Fibroblast of lung (primary cell): ENCODE data around the gene SERAC1.

ENCODE experiments used
- EZH2 ChIP-seq: IDR thresholded peaks from 2 replicates; pipeline ENCODE4 v1.5.1; 2012; ENCODE audit warnings: low read length, control low read depth, mild to moderate bottlenecking; ENCODE audit errors: missing control alignments
- TF ChIP-seq, protein P1 (sequence below), 2 donors: IDR thresholded peaks in 1 of 2; conservative IDR thresholded peaks in 1 of 2; 1 replicate in 1 of 2; 2 replicates in 1 of 2; pipeline ENCODE4 v1.5.1; 2011 to 2012; ENCODE audit warnings: low read length in 2 of 2, control low read depth in 1 of 2, inconsistent platforms in 1 of 2, low read depth in 1 of 2, mild to moderate bottlenecking in 1 of 2

DNA sequence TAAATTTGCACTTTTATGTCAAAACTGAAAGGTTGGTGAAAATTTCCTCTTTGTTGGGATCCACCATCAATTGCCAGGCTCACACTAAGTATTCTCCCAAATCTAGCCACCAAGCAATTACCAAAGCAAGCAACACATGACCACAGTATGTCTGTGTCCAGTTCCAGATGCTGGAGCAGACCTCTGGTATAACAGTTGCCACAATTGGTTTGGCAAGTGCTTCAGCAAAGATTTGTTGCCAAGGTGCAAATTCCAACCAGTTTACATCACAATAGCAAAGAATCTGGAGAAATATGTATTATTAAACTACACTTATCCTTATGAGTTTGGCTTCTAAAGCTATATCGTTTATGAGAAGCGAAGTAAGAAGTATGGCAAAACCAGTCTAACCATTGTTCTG is 6.5 kb upstream of the SERAC1 start:
- TF ChIP-seq, protein P1, sequence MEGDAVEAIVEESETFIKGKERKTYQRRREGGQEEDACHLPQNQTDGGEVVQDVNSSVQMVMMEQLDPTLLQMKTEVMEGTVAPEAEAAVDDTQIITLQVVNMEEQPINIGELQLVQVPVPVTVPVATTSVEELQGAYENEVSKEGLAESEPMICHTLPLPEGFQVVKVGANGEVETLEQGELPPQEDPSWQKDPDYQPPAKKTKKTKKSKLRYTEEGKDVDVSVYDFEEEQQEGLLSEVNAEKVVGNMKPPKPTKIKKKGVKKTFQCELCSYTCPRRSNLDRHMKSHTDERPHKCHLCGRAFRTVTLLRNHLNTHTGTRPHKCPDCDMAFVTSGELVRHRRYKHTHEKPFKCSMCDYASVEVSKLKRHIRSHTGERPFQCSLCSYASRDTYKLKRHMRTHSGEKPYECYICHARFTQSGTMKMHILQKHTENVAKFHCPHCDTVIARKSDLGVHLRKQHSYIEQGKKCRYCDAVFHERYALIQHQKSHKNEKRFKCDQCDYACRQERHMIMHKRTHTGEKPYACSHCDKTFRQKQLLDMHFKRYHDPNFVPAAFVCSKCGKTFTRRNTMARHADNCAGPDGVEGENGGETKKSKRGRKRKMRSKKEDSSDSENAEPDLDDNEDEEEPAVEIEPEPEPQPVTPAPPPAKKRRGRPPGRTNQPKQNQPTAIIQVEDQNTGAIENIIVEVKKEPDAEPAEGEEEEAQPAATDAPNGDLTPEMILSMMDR (conservative IDR thresholded peaks at IDR 0.05 in 1 of 2, IDR thresholded peaks at IDR 0.05 in 1 of 2; ENCODE audit: low read depth in 1 of 2, low read length in 2 of 2): no peak
- TF ChIP-seq EZH2: no peak
